Activated CD4-positive, alpha-beta T cell treated with anti-CD3 and anti-CD28 coated beads for 36 hours (primary cell): ENCODE measurements around the gene C3AR1. TPM values are rescaled to one million over a fixed set of nuclear protein-coding genes. Genes with fewer than 3 reads are reported as not detected.
A peak's percentile ranks its signal among the peaks of the same experiment; 100 is the strongest.

Experiments
- ATAC-seq: fragments of 200-7000 bp; cut with Tn5 transposase; one replicate; pipeline ENCODE4 v1.10.0; 2021; ENCODE audit warnings: mild to moderate bottlenecking, moderate library complexity
- CTCF ChIA-PET: fragments of 350-600 bp; sonication (Branson Sonifier 250); formaldehyde crosslinking; loops from one replicate; lab custom pipeline; 2021; ENCODE audit warnings: antibody characterized with exemption; lab: Charles Lee
- POLR2A ChIA-PET: fragments of 350-600 bp; sonication (Branson Sonifier 250); formaldehyde crosslinking; loops from one replicate; lab custom pipeline; 2021; ENCODE audit warnings: antibody characterized with exemption, inconsistent platforms; lab: Charles Lee
- DNase-seq: peaks from one replicate; pipeline ENCODE4 v3.0.0-alpha.2; 2020
- H3K27ac Mint-ChIP-seq: one replicate; pipeline ENCODE4 v1.8.0; 2021; ENCODE audit warnings: mixed read lengths
- H3K27me3 Mint-ChIP-seq: one replicate; pipeline ENCODE4 v1.8.0; 2021; ENCODE audit warnings: mixed read lengths
- H3K36me3 Mint-ChIP-seq: one replicate; pipeline ENCODE4 v1.8.0; 2021; ENCODE audit warnings: low read depth, mixed read lengths
- H3K4me1 Mint-ChIP-seq: one replicate; pipeline ENCODE4 v1.8.0; 2021; ENCODE audit warnings: mixed read lengths
- H3K4me3 Mint-ChIP-seq: one replicate; pipeline ENCODE4 v1.8.0; 2021; ENCODE audit warnings: mild to moderate bottlenecking, moderate library complexity, mixed read lengths
- H3K9me3 Mint-ChIP-seq: one replicate; pipeline ENCODE4 v1.8.0; 2021; ENCODE audit warnings: low read depth, mixed read lengths
- intact Hi-C, 2 experiments: fragments of 100-400 bp; cut with DNase I in 1 of 2; cut with micrococcal nuclease in 1 of 2; formaldehyde crosslinking; loops; one replicate each; pipeline versions ENCODE4 v1.14.2 to v1.15.1; 2022 to 2024; cut with DNase I, micrococcal nuclease
- total RNA-seq, 2 experiments: library from RNA; stranded (reverse); gene quantifications; one replicate each; pipeline ENCODE4 v1.2.3, GENCODE V29; 2021

C3AR1 gene
- total RNA-seq, 2 experiments from 2014 or later = 0.33 to 0.57 TPM

GRCh38 chr12:8069582-8069981, 3.4 kb upstream of the C3AR1 start:
- Mint-ChIP-seq H3K4me3 (no peak overlapping the region), H3K4me1 (peaks cover 28% of the 10 kb centered on the region), H3K36me3 (no peaks in the 10 kb centered on the region), H3K27ac (no peak overlapping the region), H3K27me3 (no peaks in the 10 kb centered on the region), H3K9me3 (no peaks in the 10 kb centered on the region)
- intact Hi-C loops = no loop called here
- ChIA-PET POLR2A (no interaction called here), CTCF (interaction anchor here (1.0 to 3.0 kb wide), 3 partner anchors 9 to 24 kb away, joined by 3 to 16 read pairs (median 11); no protein-coding TSS in a partner anchor)
- DNase-seq (no peak), ATAC-seq (no peak)

DNA sequence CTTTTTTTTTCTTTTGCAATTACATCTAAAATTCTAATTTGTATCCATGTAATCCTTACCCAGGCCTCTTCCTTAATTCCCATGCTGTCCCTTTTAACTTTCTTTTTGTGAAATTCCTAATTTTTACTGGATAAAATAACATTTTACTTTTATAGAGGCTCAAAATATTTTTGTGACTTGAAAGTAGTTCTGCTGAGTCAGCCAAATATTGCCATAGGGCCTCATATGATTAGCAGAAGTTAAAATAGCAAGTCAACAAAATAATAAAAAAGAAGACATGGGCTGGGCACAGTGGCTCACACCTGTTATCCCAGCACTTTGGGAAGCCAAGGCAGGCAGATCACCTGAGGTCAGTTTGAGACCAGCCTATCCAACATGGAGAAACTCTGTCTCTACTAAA, 2.0 kb downstream of the C3AR1 start:
- H3K27me3 Mint-ChIP-seq = no peaks in the 10 kb centered on the region
- no peak for ATAC-seq
- CTCF ChIA-PET = no interaction called here
- no peak for DNase-seq
- H3K4me1 Mint-ChIP-seq = peaks cover 21% of the 10 kb centered on the region
- H3K36me3 Mint-ChIP-seq = no peaks in the 10 kb centered on the region
- no peak overlapping the region for H3K27ac Mint-ChIP-seq
- intact Hi-C loops = no loop called here
- POLR2A ChIA-PET = no interaction called here
- H3K9me3 Mint-ChIP-seq = no peaks in the 10 kb centered on the region
- no peak overlapping the region for H3K4me3 Mint-ChIP-seq

GRCh38 chr12:8058506-8058905, 7.7 kb downstream of the C3AR1 start:
- Mint-ChIP-seq H3K4me3 (no peak overlapping the region), H3K27me3 (no peaks in the 10 kb centered on the region), H3K36me3 (peaks cover 10% of the 10 kb centered on the region), H3K9me3 (no peaks in the 10 kb centered on the region), H3K4me1 (peaks cover 15% of the 10 kb centered on the region), H3K27ac (no peak overlapping the region)
- intact Hi-C loops = no loop called here
- POLR2A ChIA-PET = no interaction called here
- DNase-seq = no peak
- ATAC-seq = no peak
- CTCF ChIA-PET = interaction anchor here (1.2 kb wide), 1 partner anchor 19 kb away, joined by 9 read pairs; no protein-coding TSS in a partner anchor

GRCh38 chr12:8057839-8058238, 8.3 kb downstream of the C3AR1 start:
- no peak overlapping the region for H3K4me3 Mint-ChIP-seq
- ChIA-PET CTCF (interaction anchor here (0.5 to 1.3 kb wide), 3 partner anchors 12 to 207 kb away, joined by 3 to 9 read pairs (median 4); no protein-coding TSS in a partner anchor), POLR2A (no interaction called here)
- peaks cover 10% of the 10 kb centered on the region for H3K36me3 Mint-ChIP-seq
- peaks cover 15% of the 10 kb centered on the region for H3K4me1 Mint-ChIP-seq
- ATAC-seq (peak; percentile 65), DNase-seq (no peak)
- no peaks in the 10 kb centered on the region for H3K27me3 Mint-ChIP-seq
- H3K9me3 Mint-ChIP-seq = no peaks in the 10 kb centered on the region
- no peak overlapping the region for H3K27ac Mint-ChIP-seq
- intact Hi-C loops = no loop called here

- intact Hi-C loops = no loop called here
- CTCF ChIA-PET = interaction anchor here (0.9 to 1.4 kb wide), 4 partner anchors 10 to 37 kb away, joined by 4 to 5 read pairs (median 4); no protein-coding TSS in a partner anchor
- POLR2A ChIA-PET = no interaction called here
Measured at GRCh38 chr12:8057306-8057705, 8.9 kb downstream of the C3AR1 start.

GRCh38 chr12:8054816-8055215, 11.3 kb downstream of the C3AR1 start:
- ATAC-seq (no peak), DNase-seq (no peak)
- H3K27ac Mint-ChIP-seq = no peak overlapping the region
- POLR2A ChIA-PET = no interaction called here
- H3K36me3 Mint-ChIP-seq = peaks cover 25% of the 10 kb centered on the region
- CTCF ChIA-PET = interaction anchor here (0.5 to 1.5 kb wide), 3 partner anchors 11 to 1900 kb away, joined by 3 to 6 read pairs (median 4); no protein-coding TSS in a partner anchor
- peaks cover 15% of the 10 kb centered on the region for H3K4me1 Mint-ChIP-seq
- no peaks in the 10 kb centered on the region for H3K27me3 Mint-ChIP-seq
- H3K9me3 Mint-ChIP-seq = no peaks in the 10 kb centered on the region
- no peak overlapping the region for H3K4me3 Mint-ChIP-seq
- intact Hi-C loops = no loop called here

More at GRCh38 chr12:8057306-8057705, 8.9 kb downstream of the C3AR1 start:
- peaks cover 15% of the 10 kb centered on the region for H3K36me3 Mint-ChIP-seq
- H3K27me3 Mint-ChIP-seq = no peaks in the 10 kb centered on the region
- no peak overlapping the region for H3K27ac Mint-ChIP-seq
- DNase-seq (no peak), ATAC-seq (no peak)
- peaks cover 15% of the 10 kb centered on the region for H3K4me1 Mint-ChIP-seq
- no peaks in the 10 kb centered on the region for H3K9me3 Mint-ChIP-seq
- no peak overlapping the region for H3K4me3 Mint-ChIP-seq

DNA sequence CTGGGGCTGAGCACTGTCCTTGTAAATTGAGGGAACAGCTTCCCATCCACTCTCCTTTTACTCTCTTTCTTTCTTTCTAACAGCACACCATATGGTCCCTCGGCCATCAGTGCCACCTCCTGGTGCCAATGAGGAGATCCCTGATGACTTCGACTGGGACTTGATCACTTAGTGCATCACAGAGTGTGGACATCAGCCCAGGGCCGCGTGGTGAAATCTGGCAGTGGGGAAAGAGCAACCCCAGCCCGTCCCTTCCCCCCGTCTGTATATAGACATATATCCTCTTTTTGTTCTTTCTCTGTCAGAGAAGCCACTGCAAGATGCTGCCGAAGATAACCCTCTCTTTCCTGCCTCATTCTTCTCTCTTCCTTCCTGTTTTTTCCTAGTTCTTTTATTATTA, 13.5 kb downstream of the C3AR1 start:
- no peak overlapping the region for H3K27ac Mint-ChIP-seq
- no peak for DNase-seq
- CTCF ChIA-PET = no interaction called here
- H3K4me3 Mint-ChIP-seq = no peak overlapping the region
- ATAC-seq = no peak
- H3K36me3 Mint-ChIP-seq = peaks cover 44% of the 10 kb centered on the region
- peaks cover 17% of the 10 kb centered on the region for H3K4me1 Mint-ChIP-seq
- intact Hi-C loops = no loop called here
- no peaks in the 10 kb centered on the region for H3K9me3 Mint-ChIP-seq
- no peaks in the 10 kb centered on the region for H3K27me3 Mint-ChIP-seq
- POLR2A ChIA-PET = no interaction called here

GRCh38 chr12:8050600-8051250, 15.4 kb downstream of the C3AR1 start:
- no peak overlapping the region for H3K27ac Mint-ChIP-seq
- intact Hi-C loops = no loop called here
- no peak overlapping the region for H3K4me3 Mint-ChIP-seq
- CTCF ChIA-PET = interaction anchor here (0.8 to 1.3 kb wide), 2 partner anchors 10 to 145 kb away, joined by 3 to 4 read pairs; no protein-coding TSS in a partner anchor
- no peak for ATAC-seq
- no peak for DNase-seq
- H3K9me3 Mint-ChIP-seq = no peaks in the 10 kb centered on the region
- POLR2A ChIA-PET = no interaction called here
- no peaks in the 10 kb centered on the region for H3K27me3 Mint-ChIP-seq
- peaks cover 58% of the 10 kb centered on the region for H3K36me3 Mint-ChIP-seq
- peaks cover 15% of the 10 kb centered on the region for H3K4me1 Mint-ChIP-seq

- H3K36me3 Mint-ChIP-seq = peaks cover 61% of the 10 kb centered on the region
- ATAC-seq (peak; percentile 72), DNase-seq (no peak)
- no peaks in the 10 kb centered on the region for H3K9me3 Mint-ChIP-seq
- no peaks in the 10 kb centered on the region for H3K27me3 Mint-ChIP-seq
- H3K27ac Mint-ChIP-seq = peak overlapping the region; percentile 47
- ChIA-PET CTCF (interaction anchor here (0.9 to 7.0 kb wide), 3 partner anchors 10 to 30 kb away, joined by 3 to 105 read pairs (median 3); no protein-coding TSS in a partner anchor), POLR2A (interaction anchor here (0.9 kb wide), 1 partner anchor 78 kb away, joined by 3 read pairs; no protein-coding TSS in a partner anchor)
- H3K4me1 Mint-ChIP-seq = peaks cover 15% of the 10 kb centered on the region
- intact Hi-C loops = no loop called here
- no peak overlapping the region for H3K4me3 Mint-ChIP-seq
Measured at GRCh38 chr12:8048906-8049305, 17.3 kb downstream of the C3AR1 start.

GRCh38 chr12:8047842-8048241, 18.3 kb downstream of the C3AR1 start:
- peaks cover 63% of the 10 kb centered on the region for H3K36me3 Mint-ChIP-seq

GRCh38 chr12:8045952-8046944, 19.9 kb downstream of the C3AR1 start:
- ATAC-seq (peak; percentile 72), DNase-seq (peak; percentile 90)
- intact Hi-C loops = loop anchor here (1.0 kb wide), 1 partner anchor 32 kb away; no protein-coding TSS in a partner anchor
- no peak overlapping the region for H3K27ac Mint-ChIP-seq
- ChIA-PET POLR2A (no interaction called here), CTCF (interaction anchor here (0.9 to 7.0 kb wide), 12 partner anchors 8 to 123 kb away, joined by 3 to 105 read pairs (median 6); partner anchors contain the start of gene C3AR1)
- H3K4me1 Mint-ChIP-seq = peaks cover 15% of the 10 kb centered on the region
- H3K4me3 Mint-ChIP-seq = no peak overlapping the region
- H3K27me3 Mint-ChIP-seq = no peaks in the 10 kb centered on the region
- H3K9me3 Mint-ChIP-seq = no peaks in the 10 kb centered on the region
- H3K36me3 Mint-ChIP-seq = peaks cover 60% of the 10 kb centered on the region

More at GRCh38 chr12:8047842-8048241, 18.3 kb downstream of the C3AR1 start:
- H3K4me3 Mint-ChIP-seq = no peak overlapping the region
- no peak overlapping the region for H3K27ac Mint-ChIP-seq
- intact Hi-C loops = no loop called here
- POLR2A ChIA-PET = interaction anchor here (0.9 kb wide), 1 partner anchor 77 kb away, joined by 3 read pairs; no protein-coding TSS in a partner anchor
- DNase-seq (no peak), ATAC-seq (no peak)
- H3K27me3 Mint-ChIP-seq = no peaks in the 10 kb centered on the region
- no peaks in the 10 kb centered on the region for H3K9me3 Mint-ChIP-seq
- H3K4me1 Mint-ChIP-seq = peaks cover 15% of the 10 kb centered on the region
- CTCF ChIA-PET = interaction anchor here (0.5 to 7.0 kb wide), 5 partner anchors 9 to 1309 kb away, joined by 3 to 105 read pairs (median 3); no protein-coding TSS in a partner anchor
